PC-9 (cell line): Measurements from ENCODE around the gene WSCD1. TPM values are rescaled to one million over a fixed set of nuclear protein-coding genes. Genes with fewer than 3 reads are reported as not detected.

Experiments used
- BruUV-seq: library from RNA; stranded (reverse); fragments of 400-500 nt; replicated peaks from 2 replicates; lab custom pipeline; 2021; lab: Mats Ljungman, UMichigan
- CTCF ChIA-PET: fragments of 300-600 bp; sonication (Branson Sonifier 250); formaldehyde crosslinking; loops from one replicate; lab custom pipeline; 2022; ENCODE audit warnings: antibody characterized with exemption; lab: Charles Lee
- POLR2A ChIA-PET: fragments of 300-600 bp; sonication (Branson Sonifier 250); formaldehyde crosslinking; loops from one replicate; lab custom pipeline; 2022; ENCODE audit warnings: antibody characterized with exemption; ENCODE audit not compliant: unreplicated experiment; lab: Charles Lee
- DNase-seq, 2 experiments: peaks; one replicate each; pipeline versions ENCODE4 v3.0.0 to v3.0.0-alpha.2; 2015 to 2022; ENCODE audit warnings: mixed read lengths in 1 of 2
- H2AFZ ChIP-seq: fragments of 200-600 bp; sonication (generic); 2 replicates; pipeline ENCODE4 v1.8.1; 2017; ENCODE audit warnings: antibody characterized with exemption
- H3F3A ChIP-seq: fragments of 200-600 bp; sonication (generic); 2 replicates; pipeline ENCODE4 v1.8.1; 2017; ENCODE audit warnings: antibody characterized with exemption, mild to moderate bottlenecking, low read depth; ENCODE audit not compliant: insufficient read depth
- H3K27ac ChIP-seq: fragments of 200-600 bp; sonication (generic); 2 replicates; pipeline ENCODE4 v1.6.1; 2016; ENCODE audit warnings: mixed run types
- H3K27me3 ChIP-seq: fragments of 200-600 bp; sonication (generic); 2 replicates; pipeline ENCODE4 v1.6.1; 2016; ENCODE audit warnings: low read depth, mixed run types; ENCODE audit not compliant: insufficient read depth
- H3K36me3 ChIP-seq: fragments of 200-600 bp; sonication (generic); 2 replicates; pipeline ENCODE4 v1.6.1; 2016; ENCODE audit warnings: low read depth, mixed run types
- H3K4me1 ChIP-seq: fragments of 200-600 bp; sonication (generic); replicated peaks from 2 replicates; pipeline ENCODE4 v1.6.1; 2016; ENCODE audit warnings: mixed run types; ENCODE audit not compliant: insufficient read depth
- H3K4me2 ChIP-seq: fragments of 200-600 bp; sonication (generic); 2 replicates; pipeline ENCODE4 v1.6.1; 2017; ENCODE audit warnings: mixed run types
- H3K4me3 ChIP-seq: fragments of 200-600 bp; sonication (generic); 2 replicates; pipeline ENCODE4 v1.6.1; 2016; ENCODE audit warnings: mixed run types
- H3K79me2 ChIP-seq: fragments of 200-600 bp; sonication (generic); 2 replicates; pipeline ENCODE4 v1.6.1; 2017; ENCODE audit warnings: low read depth, mixed run types
- H3K9me2 ChIP-seq: fragments of 200-600 bp; sonication (generic); 2 replicates; pipeline ENCODE4 v1.8.1; 2017; ENCODE audit warnings: mild to moderate bottlenecking; ENCODE audit not compliant: insufficient read depth
- H3K9me3 ChIP-seq: fragments of 200-600 bp; sonication (generic); 2 replicates; pipeline ENCODE4 v1.8.1; 2016; ENCODE audit warnings: low read depth; ENCODE audit not compliant: insufficient read depth
- H4K20me1 ChIP-seq: fragments of 200-600 bp; sonication (generic); 2 replicates; pipeline ENCODE4 v1.8.1; 2017; ENCODE audit not compliant: insufficient read depth
- CTCF ChIP-seq: fragments of 200-600 bp; sonication (generic); conservative IDR thresholded peaks from 2 replicates; pipeline ENCODE4 v1.6.1; 2017; ENCODE audit warnings: mixed run types, antibody characterized with exemption, mild to moderate bottlenecking, moderate library complexity
- EZH2 ChIP-seq: fragments of 200-600 bp; sonication (generic); IDR thresholded peaks from 2 replicates; pipeline ENCODE4 v1.8.0; 2017; ENCODE audit warnings: antibody characterized with exemption, low read depth
- intact Hi-C: fragments of 100-400 bp; cut with micrococcal nuclease; formaldehyde crosslinking; loops from one replicate; pipeline ENCODE4 v1.10.0; 2022; ENCODE audit not compliant: unreplicated experiment
- total RNA-seq: library from RNA; stranded (reverse); gene quantifications from 2 replicates; pipeline ENCODE4 v1.2.3, GENCODE V29; 2021

The WSCD1 gene
- total RNA-seq, 1 experiment from 2014 or later, result not detected

- ChIA-PET POLR2A (no interaction called here), CTCF (no interaction called here)
- Histone ChIP-seq H3K4me2 (no peak overlapping the region), H3K9me3 (no peaks in the 10 kb centered on the region), H3K27me3 (peaks cover 92% of the 10 kb centered on the region), H3K79me2 (no peaks in the 10 kb centered on the region), H3K27ac (no peak overlapping the region), H3K4me1 (no peaks in the 10 kb centered on the region), H3F3A (no peaks in the 10 kb centered on the region), H3K9me2 (no peaks in the 10 kb centered on the region), H4K20me1 (no peaks in the 10 kb centered on the region), H3K4me3 (no peak overlapping the region), H3K36me3 (no peaks in the 10 kb centered on the region), H2AFZ (no peak overlapping the region)
- intact Hi-C loops, result no loop called here
- TF ChIP-seq EZH2, result no peak
- no peak for TF ChIP-seq CTCF
- no TSS peak for BruUV-seq
- no peak for DNase-seq
Observed at GRCh38 chr17:6157716-6158115, 87.5 kb downstream of the WSCD1 start.

GRCh38 chr17:6159541-6160231 lies 89.5 kb downstream of the WSCD1 start:
- no peak overlapping the region for H3K27ac ChIP-seq
- ChIA-PET CTCF (no interaction called here), POLR2A (no interaction called here)
- no peaks in the 10 kb centered on the region for H3K36me3 ChIP-seq
- TF ChIP-seq CTCF (no peak), EZH2 (no peak)
- intact Hi-C loops, result no loop called here
- no peak overlapping the region for H3K4me3 ChIP-seq
- H2AFZ ChIP-seq, result no peak overlapping the region
- no peaks in the 10 kb centered on the region for H3K9me3 ChIP-seq
- H3K79me2 ChIP-seq, result no peaks in the 10 kb centered on the region
- peaks cover 97% of the 10 kb centered on the region for H3K27me3 ChIP-seq
- BruUV-seq, result no TSS peak
- no peaks in the 10 kb centered on the region for H3K4me1 ChIP-seq
- DNase-seq, result no peak
- no peaks in the 10 kb centered on the region for H3K9me2 ChIP-seq
- H3F3A ChIP-seq, result no peaks in the 10 kb centered on the region
- H3K4me2 ChIP-seq, result no peak overlapping the region
- no peaks in the 10 kb centered on the region for H4K20me1 ChIP-seq

- Histone ChIP-seq H4K20me1 (no peaks in the 10 kb centered on the region), H3K79me2 (no peaks in the 10 kb centered on the region), H3K9me3 (no peaks in the 10 kb centered on the region), H3K4me2 (no peak overlapping the region), H3K36me3 (no peaks in the 10 kb centered on the region), H3K4me1 (no peaks in the 10 kb centered on the region), H3K27ac (no peak overlapping the region), H3K4me3 (no peak overlapping the region), H2AFZ (no peak overlapping the region), H3K9me2 (no peaks in the 10 kb centered on the region), H3F3A (no peaks in the 10 kb centered on the region), H3K27me3 (peaks cover 97% of the 10 kb centered on the region)
- intact Hi-C loops, result no loop called here
- DNase-seq, result no peak
- POLR2A ChIA-PET, result no interaction called here
- CTCF ChIA-PET, result no interaction called here
- no TSS peak for BruUV-seq
- TF ChIP-seq CTCF, result no peak
Observed at GRCh38 chr17:6160232-6160555, 90.0 kb downstream of the WSCD1 start.
